ENCODE results near the gene CDC42BPB.

CDC42BPB gene

GRCh38 chr14:102889615-102890014, 167.7 kb downstream of the CDC42BPB start:
- DNase-seq: no peak

- no peak for DNase-seq
Observed at GRCh38 chr14:102888748-102889147, 168.6 kb downstream of the CDC42BPB start.

- DNase-seq: no peak
Observed at GRCh38 chr14:102885737-102886447, 171.5 kb downstream of the CDC42BPB start.

GRCh38 chr14:102883554-102883953, 173.8 kb downstream of the CDC42BPB start:
- DNase-seq: no peak

GRCh38 chr14:102883089-102883541, 174.2 kb downstream of the CDC42BPB start:
- DNase-seq: no peak

Data from activated naive CD4-positive, alpha-beta T cell treated with Interleukin-2 at 50 U/mL for 16 hours (primary cell).